GM23338 (cell line): ENCODE measurements around the gene ESR1. TPM values are rescaled to one million over a fixed set of nuclear protein-coding genes. Genes with fewer than 3 reads are reported as not detected.

Experiments
- ATAC-seq: fragments of 200-7000 bp; cut with Tn5 transposase; 3 replicates; pipeline ENCODE4 v1.9.1; 2020
- DNase-seq: peaks from one replicate; pipeline ENCODE4 v3.0.0-alpha.2; 2015; ENCODE audit warnings: low spot score
- H2AFZ ChIP-seq: fragments of 200-600 bp; sonication (generic); 2 replicates; pipeline ENCODE4 v1.8.0; 2016; ENCODE audit warnings: antibody characterized with exemption, mild to moderate bottlenecking, moderate library complexity
- H3F3A ChIP-seq: fragments of 200-600 bp; sonication (generic); replicated peaks from 2 replicates; pipeline ENCODE4 v1.8.0; 2017; ENCODE audit warnings: antibody characterized with exemption, mixed run types, low read depth
- H3K27ac ChIP-seq: fragments of 200-600 bp; sonication (generic); 2 replicates; pipeline ENCODE4 v1.6.1; 2016; ENCODE audit warnings: low read depth
- H3K27me3 ChIP-seq: fragments of 200-600 bp; sonication (generic); 2 replicates; pipeline ENCODE4 v1.8.0; 2016; ENCODE audit warnings: mild to moderate bottlenecking, mixed run types, moderate library complexity; ENCODE audit not compliant: insufficient read depth
- H3K36me3 ChIP-seq: fragments of 200-600 bp; sonication (generic); 2 replicates; pipeline ENCODE4 v1.8.0; 2016; ENCODE audit warnings: mild to moderate bottlenecking; ENCODE audit not compliant: insufficient read depth
- H3K4me1 ChIP-seq: fragments of 200-600 bp; sonication (generic); 2 replicates; pipeline ENCODE4 v1.8.0; 2016; ENCODE audit warnings: mild to moderate bottlenecking, moderate library complexity; ENCODE audit not compliant: insufficient read depth
- H3K4me2 ChIP-seq: fragments of 200-600 bp; sonication (generic); 2 replicates; pipeline ENCODE4 v1.7.1; 2017; ENCODE audit warnings: mixed run types
- H3K4me3 ChIP-seq: fragments of 200-600 bp; sonication (generic); 2 replicates; pipeline ENCODE4 v1.6.1; 2016; ENCODE audit warnings: mixed run types
- H3K79me2 ChIP-seq: fragments of 200-600 bp; sonication (generic); replicated peaks from 2 replicates; pipeline ENCODE4 v1.8.0; 2017; ENCODE audit warnings: mild to moderate bottlenecking; ENCODE audit not compliant: insufficient read depth
- H3K9me2 ChIP-seq: fragments of 200-600 bp; sonication (generic); 2 replicates; pipeline ENCODE4 v1.8.0; 2017; ENCODE audit not compliant: insufficient read depth
- H4K20me1 ChIP-seq: fragments of 200-600 bp; sonication (generic); replicated peaks from 2 replicates; pipeline ENCODE4 v1.8.0; 2017; ENCODE audit warnings: mild to moderate bottlenecking; ENCODE audit not compliant: insufficient read depth
- H3K27ac Mint-ChIP-seq: 2 replicates; pipeline ENCODE4 v1.8.0; 2020; ENCODE audit warnings: inconsistent platforms, mild to moderate bottlenecking, moderate library complexity, mixed read lengths
- H3K27me3 Mint-ChIP-seq: 3 replicates; pipeline ENCODE4 v1.8.0; 2022; ENCODE audit warnings: low read depth, mild to moderate bottlenecking, moderate library complexity, mixed read lengths, inconsistent platforms; ENCODE audit not compliant: insufficient read depth, poor library complexity
- H3K36me3 Mint-ChIP-seq: 3 replicates; pipeline ENCODE4 v1.8.0; 2021; ENCODE audit warnings: low read depth, mild to moderate bottlenecking, inconsistent platforms, moderate library complexity, mixed read lengths
- H3K4me1 Mint-ChIP-seq: 3 replicates; pipeline ENCODE4 v1.8.0; 2020; ENCODE audit warnings: mild to moderate bottlenecking, inconsistent platforms, mixed read lengths
- H3K4me3 Mint-ChIP-seq: 3 replicates; pipeline ENCODE4 v1.8.0; 2021; ENCODE audit warnings: moderate library complexity, mild to moderate bottlenecking, inconsistent platforms, mixed read lengths
- H3K9me3 Mint-ChIP-seq: 3 replicates; pipeline ENCODE4 v1.8.0; 2020; ENCODE audit warnings: moderate library complexity, mild to moderate bottlenecking, inconsistent platforms, mixed read lengths
- EZH2 ChIP-seq: fragments of 200-600 bp; sonication (generic); IDR thresholded peaks from one replicate; pipeline ENCODE4 v1.8.0; 2017; ENCODE audit warnings: antibody characterized with exemption, mild to moderate bottlenecking, low read depth; ENCODE audit not compliant: unreplicated experiment
- EZH2phosphoT487 ChIP-seq: fragments of 200-600 bp; sonication (generic); IDR thresholded peaks from one replicate; pipeline ENCODE4 v1.8.1; 2018; ENCODE audit warnings: antibody characterized with exemption; ENCODE audit not compliant: unreplicated experiment
- JUNB ChIP-seq: IDR thresholded peaks from one replicate; pipeline ENCODE4 v1.6.1; 2016; ENCODE audit warnings: antibody characterized with exemption; ENCODE audit not compliant: unreplicated experiment
- NANOG ChIP-seq: IDR thresholded peaks from 2 replicates; pipeline ENCODE4 v1.6.1; 2016; ENCODE audit warnings: antibody characterized with exemption, borderline replicate concordance
- POLR2AphosphoS5 ChIP-seq: IDR thresholded peaks from 2 replicates; pipeline ENCODE4 v1.6.1; 2016; ENCODE audit warnings: antibody characterized with exemption, low read depth
- REST ChIP-seq: IDR thresholded peaks from one replicate; pipeline ENCODE4 v1.6.1; 2018; ENCODE audit warnings: antibody characterized with exemption; ENCODE audit not compliant: unreplicated experiment
- STAT1 ChIP-seq: IDR thresholded peaks from one replicate; pipeline ENCODE4 v1.6.1; 2016; ENCODE audit warnings: antibody characterized with exemption; ENCODE audit not compliant: unreplicated experiment
- ZNF114 ChIP-seq: fragments of 250-450 bp; sonication (Bioruptor Pico); IDR thresholded peaks from 2 replicates; pipeline ENCODE4 v1.5.0; 2020; ENCODE audit warnings: mild to moderate bottlenecking, moderate library complexity
- ZNF331 ChIP-seq: fragments of 250-450 bp; sonication (Bioruptor Pico); IDR thresholded peaks from 2 replicates; pipeline ENCODE4 v1.5.0; 2020; ENCODE audit warnings: low read depth, mild to moderate bottlenecking, moderate library complexity
- polyA plus RNA-seq: library from polyadenylated mRNA; unstranded; fragments of >200 nt; fragmentation: Nextera tagmentation; extraction: Ambion mirVana; gene quantifications from 2 replicates; pipeline ENCODE4 v1.2.1, GENCODE V29; 2016
- total RNA-seq: library from RNA; depleted of rRNA; stranded (reverse); fragments of >200 nt; shearing (Covaris generic); gene quantifications from 2 replicates; pipeline ENCODE4 v1.2.3, GENCODE V29; 2014
- TF ChIP-seq, protein P1 (sequence below): IDR thresholded peaks from 2 replicates; pipeline ENCODE4 v1.6.1; 2016; ENCODE audit warnings: antibody characterized with exemption
- TF ChIP-seq, protein P2 (sequence below), 2 experiments: fragments of 200-600 bp in 1 of 2; sonication (generic) in 1 of 2; conservative IDR thresholded peaks; 2 replicates each; pipeline versions ENCODE4 v1.5.1 to v1.6.1; 2016 to 2017; ENCODE audit warnings: antibody characterized with exemption in 2 of 2, low read depth in 2 of 2, mild to moderate bottlenecking in 2 of 2, moderate library complexity in 1 of 2

The ESR1 gene
- total and polyA plus RNA-seq, 2 experiments from 2014 or later, result 0.94 TPM; not detected in 1

- TF ChIP-seq STAT1, result no peak
- TF ChIP-seq, protein P1, sequence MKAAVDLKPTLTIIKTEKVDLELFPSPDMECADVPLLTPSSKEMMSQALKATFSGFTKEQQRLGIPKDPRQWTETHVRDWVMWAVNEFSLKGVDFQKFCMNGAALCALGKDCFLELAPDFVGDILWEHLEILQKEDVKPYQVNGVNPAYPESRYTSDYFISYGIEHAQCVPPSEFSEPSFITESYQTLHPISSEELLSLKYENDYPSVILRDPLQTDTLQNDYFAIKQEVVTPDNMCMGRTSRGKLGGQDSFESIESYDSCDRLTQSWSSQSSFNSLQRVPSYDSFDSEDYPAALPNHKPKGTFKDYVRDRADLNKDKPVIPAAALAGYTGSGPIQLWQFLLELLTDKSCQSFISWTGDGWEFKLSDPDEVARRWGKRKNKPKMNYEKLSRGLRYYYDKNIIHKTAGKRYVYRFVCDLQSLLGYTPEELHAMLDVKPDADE, result no peak
- no peak for TF ChIP-seq NANOG
Measured at GRCh38 chr6:151783692-151784091, 23.8 kb upstream of the ESR1 start (continued).

DNA sequence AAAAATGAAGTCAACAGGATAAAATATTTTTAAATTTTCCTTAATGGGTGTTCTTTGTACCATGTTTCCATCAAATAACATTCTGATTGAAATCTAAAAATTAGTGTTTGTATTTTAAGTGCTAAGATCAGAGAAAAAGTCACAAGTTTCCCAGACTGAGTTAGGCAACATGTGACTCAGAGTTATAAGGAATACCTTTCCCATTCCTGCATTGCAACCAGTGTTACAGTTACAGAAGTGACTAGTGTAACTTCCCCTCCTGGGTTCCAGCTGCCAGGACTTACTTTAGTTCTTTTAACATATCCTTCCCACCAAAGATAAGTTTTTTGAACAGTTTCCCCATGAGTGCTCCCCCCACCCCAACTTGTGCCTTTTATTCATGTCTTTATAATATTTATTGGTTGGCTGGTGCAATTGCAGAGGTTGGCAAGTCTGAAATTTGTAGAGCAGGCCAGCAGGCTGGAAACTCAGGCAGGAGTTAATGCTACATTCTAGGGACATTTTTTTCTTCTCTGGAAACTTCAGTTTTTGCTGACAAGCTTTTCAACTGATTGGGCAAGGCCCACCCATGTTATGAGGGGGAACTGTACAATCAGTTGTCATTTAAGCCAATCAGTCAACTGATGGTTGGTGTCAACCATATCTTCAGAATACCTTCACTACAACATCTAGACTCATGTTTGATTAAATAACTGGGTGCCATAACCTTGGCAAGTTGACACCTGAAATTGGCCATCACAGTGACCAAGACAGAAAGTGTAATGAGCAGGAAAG is 22.9 kb upstream of the ESR1 start:
- H3K79me2 ChIP-seq, result no peaks in the 10 kb centered on the region
- no peak overlapping the region for H2AFZ ChIP-seq
- ATAC-seq (no peak), DNase-seq (no peak)
- 0 out of 2 replicates have a peak, but pooled peaks cover 2% of the 10 kb centered on the region for H3K9me2 ChIP-seq
- no peaks in the 10 kb centered on the region for H3K4me1 ChIP-seq
- H3K27me3 Mint-ChIP-seq, result no peaks in the 10 kb centered on the region
- no peak overlapping the region for H3K27ac Mint-ChIP-seq
- H4K20me1 ChIP-seq, result no peaks in the 10 kb centered on the region
- no peak overlapping the region for H3K4me3 ChIP-seq
- H3K4me3 Mint-ChIP-seq, result no peak overlapping the region
- H3K36me3 Mint-ChIP-seq, result no peaks in the 10 kb centered on the region
- peaks cover 3% of the 10 kb centered on the region; the same call in 1 of the 3 replicates for H3K9me3 Mint-ChIP-seq
- H3K36me3 ChIP-seq, result no peaks in the 10 kb centered on the region
- no peaks in the 10 kb centered on the region for H3K27me3 ChIP-seq
- TF ChIP-seq NANOG, result no peak
- TF ChIP-seq, protein P1, result no peak
- no peak overlapping the region for H3K27ac ChIP-seq
- no peaks in the 10 kb centered on the region for H3F3A ChIP-seq
- H3K4me1 Mint-ChIP-seq, result no peaks in the 10 kb centered on the region
- H3K4me2 ChIP-seq, result no peak overlapping the region

DNA sequence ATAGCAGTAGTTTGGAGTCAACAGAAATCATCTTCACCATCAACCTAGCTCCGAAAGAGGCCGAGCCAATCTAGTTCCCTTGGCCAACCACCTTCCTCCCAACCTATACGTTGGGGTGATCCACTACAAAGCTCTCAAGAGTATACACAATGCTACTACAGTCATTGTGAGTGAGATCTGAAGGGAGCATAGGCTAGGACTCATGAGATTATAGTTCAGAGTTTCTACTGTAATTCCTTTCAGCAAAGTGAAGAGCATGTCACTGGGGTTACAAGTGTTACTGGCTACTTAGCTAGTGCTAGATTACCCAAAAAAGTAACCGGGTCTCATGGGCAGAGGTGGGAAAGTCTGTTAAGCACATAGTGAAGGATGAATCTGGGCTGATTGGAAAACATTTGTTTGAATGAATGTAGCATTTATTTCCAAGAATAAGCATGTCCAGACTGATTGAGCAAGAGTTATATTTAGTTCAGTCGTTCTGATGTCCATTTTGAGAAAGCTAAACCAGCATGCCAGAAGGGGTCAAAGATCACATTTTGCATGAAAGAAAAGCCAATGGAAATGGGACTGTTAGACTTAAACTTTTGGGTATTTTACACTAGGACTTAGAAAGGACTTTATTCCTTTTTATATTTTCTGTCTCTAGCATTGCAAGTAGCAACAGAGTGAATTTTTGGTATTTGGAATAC is 10.5 kb upstream of the ESR1 start:
- H3K27me3 ChIP-seq, result no peaks in the 10 kb centered on the region
- no peak overlapping the region for H3K4me2 ChIP-seq
- 0 out of 2 replicates have a peak, but pooled peaks cover 4% of the 10 kb centered on the region for H3K9me2 ChIP-seq
- H3F3A ChIP-seq, result no peaks in the 10 kb centered on the region
- H3K9me3 Mint-ChIP-seq, result no peaks in the 10 kb centered on the region
- no peak overlapping the region for H3K27ac Mint-ChIP-seq
- DNase-seq, result no peak
- no peaks in the 10 kb centered on the region for H3K36me3 Mint-ChIP-seq
- no peaks in the 10 kb centered on the region for H3K36me3 ChIP-seq
- H3K27ac ChIP-seq, result no peak overlapping the region
- no peak for ATAC-seq
- H3K79me2 ChIP-seq, result no peaks in the 10 kb centered on the region
- no peaks in the 10 kb centered on the region for H3K27me3 Mint-ChIP-seq
- no peaks in the 10 kb centered on the region for H3K4me1 ChIP-seq
- peaks cover 4% of the 10 kb centered on the region; the same call in 1 of the 3 replicates for H3K4me1 Mint-ChIP-seq
- H3K4me3 ChIP-seq, result no peak overlapping the region
- no peak overlapping the region for H2AFZ ChIP-seq
- H3K4me3 Mint-ChIP-seq, result no peak overlapping the region
- no peaks in the 10 kb centered on the region for H4K20me1 ChIP-seq
- TF ChIP-seq, protein P1, result no peak
- TF ChIP-seq POLR2AphosphoS5, result no peak
- TF ChIP-seq EZH2phosphoT487, result no peak
- TF ChIP-seq NANOG, result no peak
- TF ChIP-seq EZH2, result no peak
- no peak for TF ChIP-seq ZNF114 (CRISPR knock-in tag)
- TF ChIP-seq, protein P2, sequence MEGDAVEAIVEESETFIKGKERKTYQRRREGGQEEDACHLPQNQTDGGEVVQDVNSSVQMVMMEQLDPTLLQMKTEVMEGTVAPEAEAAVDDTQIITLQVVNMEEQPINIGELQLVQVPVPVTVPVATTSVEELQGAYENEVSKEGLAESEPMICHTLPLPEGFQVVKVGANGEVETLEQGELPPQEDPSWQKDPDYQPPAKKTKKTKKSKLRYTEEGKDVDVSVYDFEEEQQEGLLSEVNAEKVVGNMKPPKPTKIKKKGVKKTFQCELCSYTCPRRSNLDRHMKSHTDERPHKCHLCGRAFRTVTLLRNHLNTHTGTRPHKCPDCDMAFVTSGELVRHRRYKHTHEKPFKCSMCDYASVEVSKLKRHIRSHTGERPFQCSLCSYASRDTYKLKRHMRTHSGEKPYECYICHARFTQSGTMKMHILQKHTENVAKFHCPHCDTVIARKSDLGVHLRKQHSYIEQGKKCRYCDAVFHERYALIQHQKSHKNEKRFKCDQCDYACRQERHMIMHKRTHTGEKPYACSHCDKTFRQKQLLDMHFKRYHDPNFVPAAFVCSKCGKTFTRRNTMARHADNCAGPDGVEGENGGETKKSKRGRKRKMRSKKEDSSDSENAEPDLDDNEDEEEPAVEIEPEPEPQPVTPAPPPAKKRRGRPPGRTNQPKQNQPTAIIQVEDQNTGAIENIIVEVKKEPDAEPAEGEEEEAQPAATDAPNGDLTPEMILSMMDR (conservative IDR thresholded peaks at IDR 0.05; ENCODE audit: low read depth in 2 of 2), result no peak
- TF ChIP-seq REST, result no peak
- TF ChIP-seq JUNB, result no peak
- TF ChIP-seq STAT1, result no peak
- no peak for TF ChIP-seq ZNF331
